Thyroid gland (tissue), 4 donors: ENCODE data around the gene LMO7. TPM values are rescaled to one million over a fixed set of nuclear protein-coding genes. Genes with fewer than 3 reads are reported as not detected.
A peak's percentile ranks its signal among the peaks of the same experiment; 100 is the strongest.

Experiments used
- DNase-seq, 2 donors: peaks; one replicate each; pipeline ENCODE4 v3.0.0-alpha.2; 2019
- H3K27ac ChIP-seq, 3 donors: fragments of 200-600 bp; sonication (generic); 1 replicate in 2 of 3; 2 replicates in 1 of 3; pipeline ENCODE4 v1.5.1; 2016 to 2019; ENCODE audit warnings: mild to moderate bottlenecking in 1 of 3, moderate library complexity in 1 of 3
- H3K27me3 ChIP-seq: fragments of 200-600 bp; sonication (generic); one replicate; pipeline ENCODE4 v1.5.1; 2019
- H3K36me3 ChIP-seq, 2 donors: fragments of 200-600 bp; sonication (generic); one replicate each; pipeline ENCODE4 v1.5.1; 2016 to 2019
- H3K4me1 ChIP-seq, 2 donors: fragments of 200-600 bp; sonication (generic); one replicate each; pipeline ENCODE4 v1.5.1; 2017 to 2019
- H3K4me3 ChIP-seq, 3 donors: fragments of 200-600 bp; sonication (generic); replicated peaks in 1 of 3; 1 replicate in 2 of 3; 2 replicates in 1 of 3; pipeline ENCODE4 v1.5.1; 2016; ENCODE audit warnings: mild to moderate bottlenecking in 1 of 3
- H3K9me3 ChIP-seq: fragments of 200-600 bp; sonication (generic); one replicate; pipeline ENCODE4 v1.5.1; 2017
- POLR2A ChIP-seq, 2 donors: fragments of 450-650 bp; IDR thresholded peaks; one replicate each; pipeline ENCODE4 v1.6.1; 2017; ENCODE audit warnings: antibody characterized with exemption in 2 of 2, mild to moderate bottlenecking in 2 of 2, moderate library complexity in 1 of 2
- WGBS, 2 donors: methylation state at CpG; one replicate each; pipeline ENCODE4 v1.1.5; 2017; 5-methylcytosine and 5-hydroxymethylcytosine counted together
- intact Hi-C: fragments of 100-400 bp; cut with DNase I; formaldehyde crosslinking; loops from one replicate; pipeline ENCODE4 v1.15.1; 2023
- total RNA-seq, 4 donors: library from RNA; depleted of rRNA; stranded (reverse); fragments of >200 nt; gene quantifications; one replicate each; pipeline ENCODE4 v1.2.3, GENCODE V29; 2016
- TF ChIP-seq, protein P1 (sequence below), 6 experiments: fragments of 200-600 bp in 3 of 6; fragments of 450-650 bp in 3 of 6; sonication (generic) in 3 of 6; IDR thresholded peaks; one replicate each; pipeline ENCODE4 v1.5.1; 2016 to 2019; ENCODE audit warnings: antibody characterized with exemption in 6 of 6, mild to moderate bottlenecking in 2 of 6, inconsistent platforms in 1 of 6, moderate library complexity in 1 of 6

LMO7 gene
- total RNA-seq, 4 donors from 2014 or later: 129 to 218 (median 185) TPM

DNA sequence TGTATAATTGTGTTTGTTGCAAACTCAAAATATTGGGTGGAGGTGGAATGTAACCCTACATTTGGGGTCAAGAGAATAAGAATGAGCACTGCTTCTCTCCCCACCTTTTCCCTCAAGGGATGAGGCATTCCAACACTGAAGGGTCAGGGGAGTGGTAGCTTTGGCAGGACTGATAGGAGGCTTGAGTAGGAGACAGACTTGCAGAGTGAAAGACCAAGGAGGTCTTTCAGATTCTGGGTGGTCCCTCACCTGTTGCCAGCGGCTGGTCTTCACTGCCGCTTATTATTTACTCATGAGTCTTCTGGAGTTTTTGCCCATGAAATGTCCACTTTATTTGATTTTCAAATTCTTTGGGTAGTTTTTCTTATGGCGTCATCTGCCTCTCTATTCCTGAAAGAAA, 118.8 kb downstream of the LMO7 start:
- intact Hi-C loops: no loop called here
- Histone ChIP-seq H3K36me3 (no peaks in the 10 kb centered on the region), H3K4me1 (peaks cover 5 to 15% of the 10 kb centered on the region in 2 donors), H3K27me3 (no peaks in the 10 kb centered on the region), H3K4me3 (no peak overlapping the region), H3K9me3 (no peaks in the 10 kb centered on the region), H3K27ac (no peak overlapping the region)
- WGBS, 2 donors: 94 to 96% methylated on average over 3 of the region's 3 CpGs
- TF ChIP-seq, protein P1, sequence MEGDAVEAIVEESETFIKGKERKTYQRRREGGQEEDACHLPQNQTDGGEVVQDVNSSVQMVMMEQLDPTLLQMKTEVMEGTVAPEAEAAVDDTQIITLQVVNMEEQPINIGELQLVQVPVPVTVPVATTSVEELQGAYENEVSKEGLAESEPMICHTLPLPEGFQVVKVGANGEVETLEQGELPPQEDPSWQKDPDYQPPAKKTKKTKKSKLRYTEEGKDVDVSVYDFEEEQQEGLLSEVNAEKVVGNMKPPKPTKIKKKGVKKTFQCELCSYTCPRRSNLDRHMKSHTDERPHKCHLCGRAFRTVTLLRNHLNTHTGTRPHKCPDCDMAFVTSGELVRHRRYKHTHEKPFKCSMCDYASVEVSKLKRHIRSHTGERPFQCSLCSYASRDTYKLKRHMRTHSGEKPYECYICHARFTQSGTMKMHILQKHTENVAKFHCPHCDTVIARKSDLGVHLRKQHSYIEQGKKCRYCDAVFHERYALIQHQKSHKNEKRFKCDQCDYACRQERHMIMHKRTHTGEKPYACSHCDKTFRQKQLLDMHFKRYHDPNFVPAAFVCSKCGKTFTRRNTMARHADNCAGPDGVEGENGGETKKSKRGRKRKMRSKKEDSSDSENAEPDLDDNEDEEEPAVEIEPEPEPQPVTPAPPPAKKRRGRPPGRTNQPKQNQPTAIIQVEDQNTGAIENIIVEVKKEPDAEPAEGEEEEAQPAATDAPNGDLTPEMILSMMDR (IDR thresholded peaks at IDR 0.05): no peak
- TF ChIP-seq POLR2A (IDR thresholded peaks at IDR 0.05): no peak
- DNase-seq: no peak

DNA sequence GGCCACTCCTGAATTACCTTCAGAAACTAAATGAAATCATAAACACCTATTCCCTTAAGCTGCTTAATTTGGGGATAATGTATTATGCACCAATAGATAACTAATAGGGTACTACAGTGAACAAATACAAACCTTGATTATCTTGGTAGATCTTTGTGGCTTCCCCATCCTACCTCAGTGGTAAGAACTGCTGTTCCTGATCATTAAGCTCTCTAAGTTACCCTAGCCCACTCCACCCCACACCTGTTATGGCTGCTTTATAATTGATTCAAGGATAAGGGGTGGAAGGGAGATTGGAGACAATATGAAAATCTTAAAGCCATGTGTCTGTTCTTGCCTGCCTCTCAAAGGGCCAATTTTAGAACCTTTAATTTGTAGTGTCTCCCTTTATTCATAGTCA, 121.2 kb downstream of the LMO7 start:
- no peak overlapping the region for H3K4me3 ChIP-seq
- no peaks in the 10 kb centered on the region for H3K27me3 ChIP-seq
- no peaks in the 10 kb centered on the region for H3K36me3 ChIP-seq
- no peak for DNase-seq
- H3K4me1 ChIP-seq: peaks cover 7 to 11% of the 10 kb centered on the region in 2 donors
- TF ChIP-seq, protein P1 (IDR thresholded peaks at IDR 0.05): no peak
- no peak for TF ChIP-seq POLR2A (IDR thresholded peaks at IDR 0.05)
- no peaks in the 10 kb centered on the region for H3K9me3 ChIP-seq
- H3K27ac ChIP-seq: no peak overlapping the region
- intact Hi-C loops: no loop called here

DNA sequence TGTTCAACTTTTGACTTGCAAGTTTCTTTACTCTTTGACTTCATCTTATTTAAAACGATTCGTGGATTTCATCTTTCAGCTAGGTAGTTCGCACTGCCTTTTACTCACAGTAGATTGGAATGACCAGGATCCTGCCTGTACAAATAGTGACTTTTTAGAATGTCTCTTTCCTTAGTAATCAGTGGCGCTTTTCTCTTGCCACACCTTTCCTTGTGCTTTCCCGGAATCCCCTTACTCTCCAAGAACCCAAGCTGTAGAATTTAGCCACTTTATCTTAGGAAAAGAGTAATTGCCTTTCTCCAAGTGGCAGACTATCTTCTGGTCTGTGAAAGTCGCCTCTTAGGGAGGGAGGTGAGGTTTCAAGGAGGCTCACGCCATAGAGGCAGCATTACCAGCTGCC, 123.4 kb downstream of the LMO7 start:
- H3K9me3 ChIP-seq: no peaks in the 10 kb centered on the region
- H3K27ac ChIP-seq: peak overlapping the region; percentile 67 to 90 (median 87)
- no peaks in the 10 kb centered on the region for H3K36me3 ChIP-seq
- intact Hi-C loops: no loop called here
- WGBS, 2 donors: 95% methylated on average over 7 of the region's 7 CpGs
- peaks cover 19 to 29% of the 10 kb centered on the region in 2 donors for H3K4me1 ChIP-seq
- no peaks in the 10 kb centered on the region for H3K27me3 ChIP-seq
- no peak overlapping the region for H3K4me3 ChIP-seq
- no peak for TF ChIP-seq POLR2A (IDR thresholded peaks at IDR 0.05)
- TF ChIP-seq, protein P1 (IDR thresholded peaks at IDR 0.05): no peak
- no peak for DNase-seq

DNA sequence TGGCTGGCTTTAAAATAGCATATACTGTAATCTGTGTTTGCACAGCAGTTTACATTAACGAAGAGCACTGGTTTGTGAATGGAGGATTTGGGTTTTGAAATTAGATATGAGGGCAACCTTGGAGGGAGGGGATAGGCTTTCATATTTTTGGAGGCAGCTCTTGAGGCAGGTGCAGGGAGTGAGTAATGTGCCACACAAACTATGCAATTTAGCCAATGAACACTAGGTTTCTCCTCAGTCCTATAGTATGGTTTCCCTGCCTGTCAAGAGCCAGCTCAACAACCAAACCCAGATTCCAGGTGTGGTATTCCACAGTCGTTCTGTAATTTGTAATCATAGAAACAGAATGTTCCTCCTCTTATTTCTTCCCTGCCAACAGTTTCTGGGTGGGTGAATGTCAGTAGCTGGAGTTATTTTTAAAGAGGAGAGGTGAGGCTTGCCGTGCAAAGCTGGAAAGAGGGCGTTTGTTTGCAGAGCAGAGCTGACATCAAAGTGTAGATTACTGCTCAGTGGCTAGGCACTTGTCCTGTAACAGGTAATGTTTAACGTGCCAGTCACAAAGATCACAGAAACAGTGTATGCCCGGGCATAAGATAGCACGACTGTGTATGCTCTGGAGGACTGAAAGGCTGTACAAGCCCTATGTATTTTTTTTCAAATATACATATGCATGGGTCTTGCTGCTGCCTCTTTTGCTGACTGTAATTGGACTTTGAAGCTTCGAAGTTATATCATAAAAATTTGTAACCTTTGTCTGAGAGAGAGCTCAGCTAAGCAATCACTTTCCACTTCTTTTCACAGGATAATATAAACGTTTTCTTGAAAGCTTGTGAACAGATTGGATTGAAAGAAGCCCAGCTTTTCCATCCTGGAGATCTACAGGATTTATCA, 124.2 kb downstream of the LMO7 start:
- H3K36me3 ChIP-seq: no peaks in the 10 kb centered on the region
- peak overlapping the region; percentile 2 to 20 (median 14) for H3K4me3 ChIP-seq
- WGBS, 2 donors: 33 to 35% methylated on average over 9 of the region's 9 CpGs
- no peaks in the 10 kb centered on the region for H3K27me3 ChIP-seq
- TF ChIP-seq POLR2A (IDR thresholded peaks at IDR 0.05): peak; percentile 69 to 95
- TF ChIP-seq, protein P1 (IDR thresholded peaks at IDR 0.05): peak in 3 of 6 experiments; percentile 20 to 34 (median 34)
- DNase-seq: peak; percentile 75
- intact Hi-C loops: no loop called here
- peak overlapping the region; percentile 86 to 90 (median 87) for H3K27ac ChIP-seq
- peaks cover 19 to 35% of the 10 kb centered on the region in 2 donors for H3K4me1 ChIP-seq
- H3K9me3 ChIP-seq: no peaks in the 10 kb centered on the region

DNA sequence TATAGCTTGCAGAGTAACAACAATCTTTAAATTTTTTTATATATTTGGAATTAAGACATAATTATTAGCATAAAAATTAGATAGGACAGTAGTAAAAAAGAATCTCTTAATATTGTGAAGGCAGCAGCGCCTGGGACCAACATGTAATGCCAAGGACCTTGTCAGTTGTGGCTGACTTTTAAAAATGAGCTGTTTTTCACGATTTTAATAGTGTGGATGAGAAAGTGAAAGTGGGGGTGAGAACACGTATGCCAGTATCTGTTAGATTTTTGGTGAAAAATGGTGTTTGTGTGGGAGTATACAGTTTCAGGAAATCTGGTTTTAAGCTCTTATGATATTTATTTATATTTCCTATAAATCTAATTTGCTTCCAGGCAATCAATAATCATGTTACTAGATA, 125.2 kb downstream of the LMO7 start:
- WGBS, 2 donors: 27 to 41% methylated on average over 3 of the region's 3 CpGs
- Histone ChIP-seq H3K36me3 (no peaks in the 10 kb centered on the region), H3K27me3 (no peaks in the 10 kb centered on the region), H3K27ac (peak overlapping the region; percentile 86 to 90 (median 87)), H3K4me3 (peak overlapping the region; percentile 2 to 20 (median 14)), H3K4me1 (peaks cover 19 to 45% of the 10 kb centered on the region in 2 donors), H3K9me3 (no peaks in the 10 kb centered on the region)
- intact Hi-C loops: no loop called here
- no peak for TF ChIP-seq POLR2A (IDR thresholded peaks at IDR 0.05)
- DNase-seq: no peak
